Astrocyte of the cerebellum (primary cell): ENCODE data around the gene MYRIP.

ENCODE experiments used
- DNase-seq: peaks from one replicate; pipeline ENCODE4 v3.0.0-alpha.2; 2011; ENCODE audit warnings: low read depth
- H3K4me3 ChIP-seq: 2 replicates; pipeline ENCODE4 v1.5.1; 2011; ENCODE audit warnings: mild to moderate bottlenecking, low read depth, low read length, moderate library complexity
- CTCF ChIP-seq: IDR thresholded peaks from 2 replicates; pipeline ENCODE4 v1.5.1; 2012; ENCODE audit warnings: low read length, low read depth, moderate library complexity, mild to moderate bottlenecking; ENCODE audit errors: missing control alignments
- in situ Hi-C: cut with HindIII; loops from 2 replicates; pipeline ENCODE4 v1.10.0; 2017; ENCODE audit warnings: low sequenced_read_pairs

Gene MYRIP

GRCh38 chr3:39910135-39910534, 100.7 kb downstream of the MYRIP start:
- no peak overlapping the region for H3K4me3 ChIP-seq
- in situ Hi-C loops: no loop called here
- no peak for TF ChIP-seq CTCF
- DNase-seq: no peak

DNA sequence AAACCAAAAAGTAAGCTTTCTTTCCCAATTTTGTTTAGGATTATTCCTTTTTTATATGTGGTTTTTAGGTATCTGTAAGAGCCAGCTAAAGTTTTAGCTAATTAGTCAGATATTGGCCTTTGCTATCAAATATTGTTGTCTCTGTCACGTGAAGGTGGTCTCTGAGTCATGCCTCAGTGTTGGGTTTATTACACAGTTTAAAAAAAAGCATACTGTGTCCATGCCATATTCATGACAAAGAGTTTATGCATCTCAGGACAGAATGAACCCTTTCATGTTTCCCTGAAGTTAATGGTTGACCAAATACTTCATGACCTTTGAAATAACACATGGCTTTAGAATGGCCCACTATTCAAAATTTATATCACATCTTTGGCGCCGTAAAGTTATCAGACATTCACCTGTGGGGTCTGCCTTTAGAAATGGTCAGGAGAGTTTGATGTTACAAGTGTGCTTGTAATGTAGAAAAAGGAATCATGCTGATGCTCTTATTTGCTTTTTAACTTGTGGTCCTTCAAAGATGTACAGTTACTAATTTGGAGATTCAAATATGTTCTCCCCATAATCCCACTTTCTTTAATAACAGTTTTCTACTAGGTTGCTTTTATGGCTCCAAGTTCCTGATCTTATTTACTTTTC, 101.5 kb downstream of the MYRIP start:
- H3K4me3 ChIP-seq: no peak overlapping the region
- TF ChIP-seq CTCF: no peak
- DNase-seq: peak; percentile 33
- in situ Hi-C loops: no loop called here

DNA sequence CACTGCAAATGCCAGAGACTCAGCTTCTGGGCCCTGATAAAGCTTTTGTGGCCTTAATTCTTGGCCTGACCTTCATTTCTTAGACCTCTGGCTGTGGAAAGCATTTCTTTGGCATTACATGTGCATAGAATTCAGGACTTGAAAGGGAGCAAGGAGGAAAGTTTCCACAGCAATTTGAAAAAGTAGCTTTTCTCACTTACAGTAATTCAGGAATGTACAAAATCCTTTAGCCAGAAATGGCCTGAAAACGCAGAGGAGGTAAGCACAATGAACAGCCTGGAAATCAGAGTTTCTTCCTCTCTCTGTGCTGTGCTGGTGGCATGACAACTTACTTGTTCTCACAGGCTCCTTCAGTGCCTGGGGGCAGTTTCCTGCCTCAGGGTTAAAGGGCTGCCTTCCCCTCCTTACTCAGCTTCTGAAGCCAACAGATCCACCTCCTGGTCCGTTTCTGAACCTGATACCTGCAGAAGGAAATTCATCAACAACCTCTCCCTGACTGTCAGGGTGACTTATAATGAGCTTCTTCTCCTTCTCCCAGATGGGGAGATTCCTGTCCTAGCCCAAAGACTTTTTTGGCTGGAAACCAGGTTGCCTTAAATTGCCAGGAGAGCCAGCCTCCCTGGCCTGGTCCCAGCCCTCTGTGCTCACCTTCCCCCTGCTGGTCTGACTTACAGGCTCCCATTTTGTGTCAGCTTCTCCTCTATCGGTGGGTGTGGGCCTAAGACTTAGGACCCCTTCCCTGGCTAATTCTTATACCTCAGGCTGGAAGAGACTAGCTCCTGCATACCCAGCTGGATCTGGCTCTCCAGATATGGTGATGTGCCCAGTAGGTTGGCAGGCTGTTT, 102.3 kb downstream of the MYRIP start:
- TF ChIP-seq CTCF: peak; percentile 30
- peak; percentile 90 for DNase-seq
- in situ Hi-C loops: no loop called here
- H3K4me3 ChIP-seq: no peak overlapping the region

GRCh38 chr3:39915027-39915426, 105.6 kb downstream of the MYRIP start:
- no peak for DNase-seq
- H3K4me3 ChIP-seq: no peak overlapping the region
- TF ChIP-seq CTCF: no peak
- in situ Hi-C loops: no loop called here

DNA sequence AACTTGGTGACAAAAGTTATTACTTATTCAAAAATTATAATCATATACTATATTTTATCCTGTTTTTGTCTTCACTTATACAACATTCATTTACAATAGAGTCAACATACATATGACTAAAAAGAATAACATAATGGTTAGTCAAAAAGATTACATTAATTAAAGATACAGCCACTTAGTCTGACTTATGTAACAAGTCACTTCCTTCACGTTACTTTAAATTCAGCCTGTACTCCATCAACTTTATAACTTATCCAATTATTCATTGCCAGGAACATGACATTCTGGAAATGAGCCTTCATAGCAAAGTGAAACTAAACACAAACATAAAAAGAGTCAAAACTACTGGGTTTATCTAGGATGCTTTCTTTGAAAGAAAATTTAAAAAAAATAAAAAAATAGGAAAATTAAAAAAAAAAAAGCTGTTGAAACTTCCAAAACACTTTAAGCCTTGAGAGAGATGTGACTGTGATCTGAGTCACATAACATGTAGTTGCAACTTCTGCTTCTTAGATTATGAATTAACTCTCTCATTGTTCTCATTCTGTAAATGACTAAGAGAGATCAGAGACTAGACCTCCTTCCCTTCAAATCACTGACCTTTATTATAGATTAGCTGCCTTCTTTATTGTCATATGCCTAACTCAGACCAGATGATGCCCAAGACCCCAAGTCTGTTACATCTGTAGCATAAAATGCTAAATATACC, 107.8 kb downstream of the MYRIP start:
- TF ChIP-seq CTCF: no peak
- no peak for DNase-seq
- H3K4me3 ChIP-seq: no peak overlapping the region
- in situ Hi-C loops: no loop called here

- no peak overlapping the region for H3K4me3 ChIP-seq
- DNase-seq: no peak
- in situ Hi-C loops: no loop called here
- no peak for TF ChIP-seq CTCF
Observed at GRCh38 chr3:39919281-39919680, 109.9 kb downstream of the MYRIP start.
